Activated naive CD8-positive, alpha-beta T cell treated with anti-CD3 and anti-CD28 coated beads, Interleukin-2, amount 10 ng/mL, durations not matched to agents 7 days and 5 days (primary cell): ENCODE data around the gene HERC6. TPM values are rescaled to one million over a fixed set of nuclear protein-coding genes. Genes with fewer than 3 reads are reported as not detected.
A peak's percentile ranks its signal among the peaks of the same experiment; 100 is the strongest.
"Not testable (repeated sequence)": the region's sequence is repeated elsewhere in the genome, so short reads cannot be mapped to it uniquely, and the experiment has no call there.

Source experiments
- ATAC-seq: fragments of 150-1000 bp; cut with Tn5 transposase; one replicate; pipeline ENCODE4 v1.10.0; 2021; ENCODE audit warnings: low read depth, moderate library complexity
- POLR2A ChIA-PET: fragments of 350-600 bp; sonication (Branson Sonifier 250); formaldehyde crosslinking; loops from one replicate; lab custom pipeline; 2021; ENCODE audit warnings: antibody characterized with exemption; lab: Charles Lee
- DNase-seq: peaks from one replicate; pipeline ENCODE4 v3.0.0; 2021
- H3K27ac Mint-ChIP-seq: one replicate; pipeline ENCODE4 v1.8.0; 2022; ENCODE audit warnings: mild to moderate bottlenecking, mixed read lengths
- H3K27me3 Mint-ChIP-seq: one replicate; pipeline ENCODE4 v1.8.0; 2022; ENCODE audit warnings: mild to moderate bottlenecking, moderate library complexity, mixed read lengths
- H3K36me3 Mint-ChIP-seq: one replicate; pipeline ENCODE4 v1.8.0; 2021; ENCODE audit warnings: mild to moderate bottlenecking, mixed read lengths
- H3K4me1 Mint-ChIP-seq: one replicate; pipeline ENCODE4 v1.8.0; 2021; ENCODE audit warnings: mixed read lengths
- H3K4me3 Mint-ChIP-seq: one replicate; pipeline ENCODE4 v1.8.0; 2022; ENCODE audit warnings: mild to moderate bottlenecking, moderate library complexity, mixed read lengths
- H3K9me3 Mint-ChIP-seq: one replicate; pipeline ENCODE4 v1.8.0; 2021; ENCODE audit warnings: mixed read lengths
- total RNA-seq, 2 experiments: library from RNA; stranded (reverse); gene quantifications; one replicate each; pipeline ENCODE4 v1.2.3, GENCODE V29; 2021

Gene HERC6
- total RNA-seq: 10 to 100 TPM; 36.0 to 36.5 TPM

DNA sequence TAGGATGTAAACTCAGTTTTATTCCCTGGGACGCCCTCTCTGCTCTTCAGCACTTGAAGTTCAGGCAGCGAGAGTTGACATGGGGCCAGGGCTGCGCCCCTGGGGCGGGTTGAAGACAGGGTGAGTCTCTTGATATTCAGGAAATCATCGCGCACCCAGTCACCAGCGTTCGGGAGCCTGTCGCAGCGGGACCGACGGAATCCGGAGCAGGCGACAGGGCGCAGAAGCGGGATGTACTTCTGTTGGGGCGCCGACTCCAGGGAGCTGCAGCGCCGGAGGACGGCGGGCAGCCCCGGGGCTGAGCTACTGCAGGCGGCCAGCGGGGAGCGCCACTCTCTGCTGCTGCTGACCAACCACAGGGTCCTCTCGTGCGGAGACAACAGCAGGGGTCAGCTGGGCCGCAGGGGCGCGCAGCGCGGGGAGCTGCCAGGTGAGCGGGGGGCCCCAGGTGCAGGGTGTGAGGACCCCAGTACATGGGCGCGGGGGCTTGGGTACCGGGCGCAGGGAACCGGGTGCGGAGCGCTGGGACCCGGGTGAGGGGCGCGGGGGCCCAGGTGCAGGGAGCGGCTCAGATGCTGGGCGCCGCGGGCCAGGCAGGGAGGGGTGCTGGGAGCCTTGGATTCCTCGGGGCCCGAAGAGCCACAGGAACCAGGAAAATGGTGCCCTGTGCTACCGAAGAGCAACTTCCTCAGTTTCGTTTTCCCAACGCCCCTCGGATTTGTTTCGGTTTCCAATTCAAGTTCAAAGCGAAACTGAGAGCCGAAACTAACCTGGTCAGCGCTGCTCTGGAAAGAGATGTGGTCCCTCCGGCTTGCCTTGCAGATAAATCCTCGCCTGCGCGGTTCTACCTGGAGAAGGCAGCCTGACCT is at the start of gene HERC6:
TSS of gene HERC6 (plus strand) at position 162 of the 869 bp plus-strand sequence. CDS start at position 232, 70 bp downstream.
- ATAC-seq: peak; percentile 58
- peaks cover 40% of the 10 kb centered on the region for H3K36me3 Mint-ChIP-seq
- H3K9me3 Mint-ChIP-seq: peaks cover 7% of the 10 kb centered on the region
- H3K27ac Mint-ChIP-seq: peak within 1 kb of the TSS; percentile 96
- no peaks in the 10 kb centered on the region for H3K27me3 Mint-ChIP-seq
- peak within 1 kb of the TSS; percentile 91 for H3K4me3 Mint-ChIP-seq
- DNase-seq: peak; percentile 83
- H3K4me1 Mint-ChIP-seq: peaks cover 48% of the 10 kb centered on the region
- POLR2A ChIA-PET: interaction anchor here (1.1 to 3.1 kb wide), 5 partner anchors 10 to 94 kb away, joined by 3 to 58 read pairs (median 17); partner anchors contain the start of genes HERC5 and PPM1K

DNA sequence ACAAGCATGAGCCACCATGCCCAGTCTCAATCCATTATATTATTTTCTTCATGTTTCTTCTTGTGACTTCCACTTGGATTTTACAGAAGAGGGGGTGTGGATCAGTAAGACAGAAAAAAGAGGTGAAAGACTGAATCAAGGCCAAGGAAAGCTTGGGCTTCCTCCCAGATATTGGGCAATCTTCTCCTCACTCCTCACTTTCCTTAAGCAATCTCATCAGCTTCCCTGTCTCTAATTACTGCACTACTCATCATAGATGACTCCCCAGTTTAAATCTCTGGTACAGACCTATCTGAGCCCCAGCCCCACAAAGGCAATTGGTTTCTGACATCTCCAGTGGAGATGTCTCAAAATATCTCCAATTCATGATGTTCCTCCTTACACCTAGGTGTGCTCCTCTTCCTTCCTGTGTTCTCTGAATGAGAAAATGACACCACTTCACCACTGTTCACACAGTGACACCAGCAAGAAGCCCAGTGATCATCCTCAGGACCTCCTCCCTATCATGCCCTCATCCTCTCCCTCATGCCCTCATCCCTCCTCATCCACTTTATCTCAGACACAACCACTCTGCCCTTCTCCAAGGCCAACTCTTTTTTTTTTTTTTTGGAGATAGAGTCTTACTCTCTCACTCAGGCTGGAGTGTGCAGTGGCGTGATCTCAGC is 44.8 kb upstream of the HERC6 start:
- Mint-ChIP-seq H3K27ac (peak overlapping the region; percentile 75), H3K4me1 (peaks cover 22% of the 10 kb centered on the region), H3K27me3 (peaks cover 2% of the 10 kb centered on the region), H3K9me3 (peaks cover 4% of the 10 kb centered on the region), H3K4me3 (peak overlapping the region; percentile 58), H3K36me3 (peaks cover 7% of the 10 kb centered on the region)
- POLR2A ChIA-PET: no interaction called here
- DNase-seq (no peak), ATAC-seq (peak; percentile 68)

DNA sequence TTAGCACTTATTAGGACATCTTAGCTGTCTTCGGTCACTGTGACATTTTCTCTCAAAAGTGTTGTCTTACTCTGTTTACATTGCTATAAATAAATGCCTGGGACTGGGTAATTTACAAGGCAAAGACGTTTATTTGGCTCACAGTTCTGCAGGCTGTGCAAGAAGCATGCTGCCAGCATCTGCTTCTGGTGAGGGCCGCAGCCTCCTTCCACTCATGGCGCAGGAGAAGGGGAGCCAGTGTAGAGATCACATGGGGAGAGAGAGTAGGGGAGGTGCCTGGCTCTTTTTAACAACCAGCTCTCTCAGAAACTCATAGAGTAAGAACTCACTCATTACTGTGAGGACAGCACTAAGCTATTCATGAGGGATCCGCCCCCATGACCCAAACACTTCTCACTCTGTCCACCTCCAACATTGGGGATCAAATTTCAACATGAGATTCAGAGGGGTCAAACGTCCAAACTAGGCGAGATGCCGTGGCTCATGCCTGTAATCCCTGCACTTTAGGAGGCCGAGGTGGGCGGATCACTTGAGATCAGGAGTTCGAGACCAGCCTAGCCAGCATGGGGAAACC is 43.5 kb upstream of the HERC6 start:
- H3K4me3 Mint-ChIP-seq: no peak overlapping the region
- ATAC-seq (no peak), DNase-seq (no peak)
- H3K4me1 Mint-ChIP-seq: peaks cover 22% of the 10 kb centered on the region
- POLR2A ChIA-PET: no interaction called here
- peaks cover 4% of the 10 kb centered on the region for H3K9me3 Mint-ChIP-seq
- H3K27ac Mint-ChIP-seq: no peak overlapping the region
- H3K27me3 Mint-ChIP-seq: peaks cover 2% of the 10 kb centered on the region
- peaks cover 7% of the 10 kb centered on the region for H3K36me3 Mint-ChIP-seq

DNA sequence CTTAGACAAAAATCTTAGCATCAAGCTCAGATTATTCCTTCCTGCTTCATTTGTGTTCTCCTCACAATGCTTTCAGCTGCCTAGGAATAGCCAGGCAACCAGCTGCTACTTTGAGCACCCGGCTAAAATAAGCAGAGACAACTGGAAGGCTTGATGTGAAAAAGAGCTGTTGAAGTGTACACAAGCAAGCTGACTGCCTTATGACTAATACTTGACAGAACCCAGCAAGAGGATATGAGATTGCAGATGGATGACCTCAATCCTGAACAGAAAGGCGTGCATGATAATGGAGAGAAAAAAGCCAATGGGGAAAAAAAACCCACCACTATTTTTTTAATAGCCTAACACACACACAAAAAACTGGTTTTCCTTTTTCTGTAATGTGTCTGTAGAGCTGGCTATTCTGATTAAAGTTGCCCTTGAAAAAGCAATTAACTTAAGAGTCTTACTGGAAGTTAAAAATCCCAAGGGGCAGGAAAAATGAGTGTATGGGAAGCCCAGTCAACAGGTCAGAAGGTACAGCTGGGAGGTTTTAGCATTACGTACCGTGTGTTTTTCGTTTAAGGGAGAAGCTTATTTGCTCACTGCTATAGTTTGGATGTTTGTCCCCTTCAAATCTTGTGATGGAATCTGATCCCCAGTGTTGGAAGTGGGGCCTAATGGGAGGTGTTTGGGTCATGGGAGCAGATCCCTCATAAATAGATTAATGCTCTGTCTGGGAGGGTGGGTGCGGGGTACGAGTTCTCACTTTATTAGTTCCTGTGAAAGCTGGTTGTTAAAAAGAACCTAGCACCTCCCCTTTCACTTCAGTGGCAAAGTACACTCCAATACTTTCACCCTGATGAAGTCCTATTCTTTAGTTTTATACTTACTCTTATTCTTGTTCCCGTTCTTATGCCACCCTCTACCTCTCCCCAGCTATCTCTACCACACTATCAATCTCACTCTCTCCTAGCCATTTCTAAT is 37.1 kb upstream of the HERC6 start:
- H3K27me3 Mint-ChIP-seq: no peaks in the 10 kb centered on the region
- no peaks in the 10 kb centered on the region for H3K4me1 Mint-ChIP-seq
- H3K27ac Mint-ChIP-seq: no peak overlapping the region
- no peaks in the 10 kb centered on the region for H3K9me3 Mint-ChIP-seq
- no peak overlapping the region for H3K4me3 Mint-ChIP-seq
- H3K36me3 Mint-ChIP-seq: no peaks in the 10 kb centered on the region
- DNase-seq: no peak
- POLR2A ChIA-PET: no interaction called here
- ATAC-seq: no peak

DNA sequence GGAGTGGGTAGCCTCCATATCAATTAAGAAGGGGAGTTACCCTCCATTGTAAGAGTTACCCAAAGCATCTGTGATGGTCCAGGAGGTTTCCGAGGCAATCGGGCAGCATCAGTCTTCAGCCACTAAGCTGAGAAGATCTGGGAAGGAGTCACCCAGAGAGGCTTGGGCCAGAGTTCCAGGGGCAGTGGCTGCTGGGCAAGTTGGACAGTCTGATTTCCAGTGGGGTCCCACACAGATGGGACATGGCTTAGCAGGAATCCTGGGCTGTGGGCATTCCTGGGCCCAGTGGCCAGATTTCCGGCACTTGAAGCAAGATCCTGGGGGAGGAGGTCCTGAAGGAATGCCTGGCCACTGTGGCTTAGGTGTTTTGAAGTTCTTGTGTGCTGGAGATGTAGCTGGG is 31.8 kb upstream of the HERC6 start:
- not testable (repeated sequence) for H3K36me3 Mint-ChIP-seq

DNA sequence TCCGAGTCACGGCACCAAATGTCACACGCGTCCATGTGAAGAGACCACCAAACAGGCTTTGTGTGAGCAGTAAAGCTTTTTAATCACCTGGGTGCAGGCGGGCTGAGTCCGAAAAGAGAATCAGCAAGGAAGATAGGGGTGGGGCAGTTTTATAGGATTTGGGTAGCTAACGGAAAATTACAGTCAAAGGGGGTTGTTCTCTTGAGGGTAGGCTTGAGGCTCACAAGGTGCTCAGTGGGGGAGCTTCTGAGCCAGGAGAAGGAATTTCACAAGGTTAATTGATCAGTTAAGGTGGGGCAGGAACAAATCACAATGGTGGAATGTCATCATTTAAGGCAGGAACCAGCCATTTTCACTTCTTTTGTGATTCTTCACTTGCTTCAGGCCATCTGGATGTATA is 29.9 kb upstream of the HERC6 start:
- H3K36me3 Mint-ChIP-seq, H3K4me3 Mint-ChIP-seq, H3K4me1 Mint-ChIP-seq, H3K27me3 Mint-ChIP-seq, DNase-seq, ATAC-seq, H3K27ac Mint-ChIP-seq, POLR2A ChIA-PET: not testable (repeated sequence)
- peaks cover 12% of the 10 kb centered on the region for H3K9me3 Mint-ChIP-seq

More for the DNA sequence above, 31.8 kb upstream of the HERC6 start:
- DNase-seq, H3K4me3 Mint-ChIP-seq, POLR2A ChIA-PET, H3K9me3 Mint-ChIP-seq, H3K27ac Mint-ChIP-seq, H3K4me1 Mint-ChIP-seq, ATAC-seq, H3K27me3 Mint-ChIP-seq: not testable (repeated sequence)

DNA sequence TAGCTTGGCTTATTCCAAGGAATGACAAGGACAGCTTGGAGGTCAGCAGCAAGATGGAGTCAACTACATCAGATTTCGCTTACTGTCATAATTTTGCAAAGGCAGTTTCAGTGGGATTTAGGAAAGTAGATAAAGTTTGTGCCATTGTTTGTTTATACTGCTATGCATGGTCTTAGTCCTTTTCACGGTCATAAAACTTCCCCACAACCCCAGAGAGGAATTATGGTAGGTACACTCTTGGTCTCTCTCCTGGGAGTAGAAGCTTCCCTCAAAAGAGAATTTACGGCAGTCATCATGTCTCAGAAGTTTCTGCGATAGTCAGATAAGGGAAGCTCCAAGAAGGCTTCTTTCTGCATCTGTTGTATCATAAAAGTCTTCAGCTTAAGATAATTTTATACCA is 27.9 kb upstream of the HERC6 start:
- DNase-seq: no peak
- no peak for ATAC-seq
- no peak overlapping the region for H3K27ac Mint-ChIP-seq
- H3K36me3 Mint-ChIP-seq: peaks cover 5% of the 10 kb centered on the region
- POLR2A ChIA-PET: no interaction called here
- H3K27me3 Mint-ChIP-seq: no peaks in the 10 kb centered on the region
- H3K4me1 Mint-ChIP-seq: no peaks in the 10 kb centered on the region
- H3K9me3 Mint-ChIP-seq: peaks cover 12% of the 10 kb centered on the region
- H3K4me3 Mint-ChIP-seq: no peak overlapping the region

DNA sequence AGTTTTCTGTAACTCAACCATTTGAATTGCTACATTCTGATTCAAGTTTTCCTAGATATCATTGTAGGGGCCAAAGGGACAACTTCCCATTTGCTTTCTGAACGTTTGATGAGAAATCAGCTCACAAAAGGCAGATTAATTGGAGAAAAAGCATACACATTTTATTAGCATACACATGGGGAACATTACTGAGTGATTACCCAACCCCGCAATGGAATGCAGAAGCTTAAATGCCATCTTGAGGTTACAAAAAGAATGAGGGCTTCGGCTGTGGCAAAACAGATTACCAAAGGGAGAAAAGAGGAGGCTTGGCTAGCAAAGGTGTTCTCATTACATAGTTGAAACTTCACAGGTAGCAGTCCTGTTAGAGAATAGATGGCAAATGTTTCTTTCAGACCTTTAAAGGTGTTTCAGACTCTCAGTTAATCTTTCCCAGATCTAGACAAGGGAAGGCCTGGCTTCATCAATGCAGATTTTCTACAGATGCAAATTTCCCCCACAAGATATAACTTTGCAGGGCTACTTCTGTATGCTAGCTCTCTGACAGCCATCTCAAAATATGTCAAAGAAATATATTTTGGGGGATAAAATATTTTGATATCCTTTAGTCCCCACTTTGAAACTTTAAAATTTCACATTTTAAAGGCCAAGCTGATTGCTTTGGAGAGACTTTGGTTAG is 26.5 kb upstream of the HERC6 start:
- H3K27ac Mint-ChIP-seq: no peak overlapping the region
- H3K9me3 Mint-ChIP-seq: peaks cover 12% of the 10 kb centered on the region
- DNase-seq: no peak
- H3K4me3 Mint-ChIP-seq: no peak overlapping the region
- POLR2A ChIA-PET: interaction anchor here (1.0 kb wide), 1 partner anchor 68 kb away, joined by 3 read pairs; the partner anchor contains the start of gene PPM1K
- peaks cover under 1% of the 10 kb centered on the region for H3K27me3 Mint-ChIP-seq
- peaks cover 5% of the 10 kb centered on the region for H3K36me3 Mint-ChIP-seq
- no peaks in the 10 kb centered on the region for H3K4me1 Mint-ChIP-seq
- no peak for ATAC-seq

DNA sequence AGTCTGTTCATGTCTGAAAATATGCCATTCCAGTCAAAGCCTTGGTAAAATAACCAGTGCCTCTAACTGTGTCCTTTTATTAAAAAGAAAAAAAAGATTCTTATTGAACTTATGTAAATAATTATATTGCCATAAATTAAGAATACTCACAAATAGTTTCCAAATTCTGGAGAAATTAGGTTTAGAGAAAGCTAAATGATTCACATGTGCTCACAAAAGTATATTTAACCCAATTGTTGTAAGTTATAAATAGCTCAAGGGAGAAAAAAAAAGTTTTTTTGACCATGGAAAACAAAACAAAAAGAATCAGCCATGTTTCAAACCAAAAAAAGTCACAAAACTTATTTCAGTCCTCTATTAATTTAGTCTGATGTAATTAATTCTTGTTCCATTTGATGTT is 25.3 kb upstream of the HERC6 start:
- ATAC-seq (no peak), DNase-seq (no peak)
- Mint-ChIP-seq H3K9me3 (peaks cover 17% of the 10 kb centered on the region), H3K4me1 (no peaks in the 10 kb centered on the region), H3K27me3 (peaks cover 3% of the 10 kb centered on the region), H3K27ac (no peak overlapping the region), H3K4me3 (no peak overlapping the region), H3K36me3 (peaks cover 9% of the 10 kb centered on the region)
- POLR2A ChIA-PET: no interaction called here

DNA sequence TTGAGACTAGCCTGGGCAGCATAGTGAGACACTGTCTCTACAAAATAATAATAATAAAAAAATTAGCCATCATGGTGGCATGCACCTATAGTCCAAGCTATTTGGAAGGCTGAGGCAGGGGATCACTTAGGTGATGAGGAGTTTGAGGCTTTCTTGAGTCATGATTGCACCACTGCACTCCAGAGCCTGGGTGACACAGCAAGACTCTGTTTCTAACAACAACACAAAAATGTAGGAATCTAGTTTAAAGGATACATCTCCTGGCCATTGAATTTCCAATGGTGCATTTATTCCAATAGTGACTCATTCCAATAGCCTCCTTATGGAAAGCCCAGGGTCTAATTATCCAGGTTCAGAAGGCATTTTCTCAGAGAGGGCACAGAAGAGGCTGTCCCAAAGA is 21.9 kb upstream of the HERC6 start:
- Mint-ChIP-seq H3K4me1 (no peaks in the 10 kb centered on the region), H3K4me3 (no peak overlapping the region), H3K36me3 (peaks cover 9% of the 10 kb centered on the region), H3K27ac (no peak overlapping the region), H3K9me3 (peaks cover 22% of the 10 kb centered on the region), H3K27me3 (peaks cover 3% of the 10 kb centered on the region)
- DNase-seq (no peak), ATAC-seq (no peak)
- POLR2A ChIA-PET: no interaction called here

DNA sequence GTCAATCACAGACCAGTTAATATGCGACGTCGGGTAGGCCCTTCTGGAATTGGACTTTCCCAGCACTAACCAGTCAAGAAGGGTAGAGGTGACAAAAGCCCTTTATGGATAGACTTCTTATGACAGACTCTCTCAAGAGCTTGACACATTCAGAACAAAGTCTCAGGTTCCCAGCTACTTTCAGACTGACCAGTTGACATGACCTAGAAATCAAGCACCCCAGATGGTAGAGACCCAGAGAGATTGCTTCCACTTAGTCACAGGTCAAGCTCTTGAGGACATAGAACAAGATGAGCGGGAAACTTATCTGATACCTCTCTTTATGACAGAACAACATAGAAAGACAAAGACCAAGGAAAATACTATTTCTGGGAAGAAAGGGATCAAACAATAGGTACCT is 21.4 kb upstream of the HERC6 start:
- no peaks in the 10 kb centered on the region for H3K4me1 Mint-ChIP-seq
- peaks cover 3% of the 10 kb centered on the region for H3K27me3 Mint-ChIP-seq
- DNase-seq: no peak
- H3K36me3 Mint-ChIP-seq: peaks cover 9% of the 10 kb centered on the region
- H3K4me3 Mint-ChIP-seq: no peak overlapping the region
- peaks cover 21% of the 10 kb centered on the region for H3K9me3 Mint-ChIP-seq
- no peak overlapping the region for H3K27ac Mint-ChIP-seq
- no peak for ATAC-seq
- POLR2A ChIA-PET: no interaction called here

DNA sequence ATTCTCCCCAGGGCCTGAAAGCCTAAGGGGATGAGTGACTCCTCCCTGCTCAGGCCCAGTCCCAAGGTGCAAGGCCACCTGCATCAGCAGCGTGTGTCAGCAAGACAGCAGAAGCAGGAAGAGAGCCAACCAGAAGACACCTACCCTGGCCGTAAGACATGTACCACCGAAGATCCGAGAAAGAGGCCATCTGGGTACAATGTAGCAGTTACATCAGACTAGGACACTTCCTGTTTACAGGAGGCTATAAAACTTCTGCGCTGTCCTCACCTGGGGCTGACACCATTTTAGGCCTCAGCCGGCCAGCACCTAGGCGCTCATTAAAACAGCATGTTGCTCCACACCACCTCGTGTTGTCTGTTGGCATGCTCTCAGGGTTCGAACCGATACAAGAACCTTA is 19.1 kb upstream of the HERC6 start:
- no peak overlapping the region for H3K27ac Mint-ChIP-seq
- ATAC-seq: no peak
- peaks cover 20% of the 10 kb centered on the region for H3K9me3 Mint-ChIP-seq

More for the DNA sequence above, 19.1 kb upstream of the HERC6 start:
- Mint-ChIP-seq H3K4me3 (no peak overlapping the region), H3K4me1 (no peaks in the 10 kb centered on the region), H3K36me3 (peaks cover 10% of the 10 kb centered on the region), H3K27me3 (peaks cover 3% of the 10 kb centered on the region)
- no peak for DNase-seq
- POLR2A ChIA-PET: no interaction called here
